H1 (cell line): ENCODE data around the gene COQ10B. TPM values are rescaled to one million over a fixed set of nuclear protein-coding genes. Genes with fewer than 3 reads are reported as not detected.

Experiments used
- CTCF ChIA-PET: fragments of 300-600 bp; sonication (Branson Sonifier 250); formaldehyde crosslinking; loops from one replicate; lab custom pipeline; 2021; ENCODE audit not compliant: partially characterized antibody; lab: Charles Lee
- POLR2A ChIA-PET: fragments of 300-600 bp; sonication (Branson Sonifier 250); formaldehyde crosslinking; loops from one replicate; lab custom pipeline; 2021; ENCODE audit warnings: inconsistent platforms; ENCODE audit not compliant: partially characterized antibody; lab: Charles Lee
- DNase-seq, 2 experiments: peaks; one replicate each; pipeline versions ENCODE4 v3.0.0 to v3.0.0-alpha.2; 2010 to 2022; ENCODE audit warnings: low spot score in 2 of 2, low read depth in 1 of 2, mixed read lengths in 1 of 2
- FAIRE-seq: peaks from 2 replicates; lab custom pipeline; 2011; peaks lifted over from hg19 to GRCh38; lab: Jason Lieb, UNC
- H2AFZ ChIP-seq: 2 replicates; pipeline ENCODE4 v1.8.1; 2012; ENCODE audit warnings: low read length, inconsistent platforms
- H2AK5ac ChIP-seq: 2 replicates; pipeline ENCODE4 v1.6.1; 2013; ENCODE audit warnings: low read depth, low read length
- H2BK120ac ChIP-seq: replicated peaks from 2 replicates; pipeline ENCODE3; 2013; ENCODE audit warnings: low read depth, low read length, inconsistent platforms
- H2BK12ac ChIP-seq: 2 replicates; pipeline ENCODE4 v1.6.1; 2013; ENCODE audit warnings: low read depth, low read length
- H2BK15ac ChIP-seq: 2 replicates; pipeline ENCODE4 v1.6.1; 2013; ENCODE audit warnings: low read length
- H2BK20ac ChIP-seq: 2 replicates; pipeline ENCODE4 v1.6.1; 2013; ENCODE audit warnings: low read length
- H2BK5ac ChIP-seq: 2 replicates; pipeline ENCODE4 v1.6.1; 2013; ENCODE audit warnings: low read depth, low read length
- H3K14ac ChIP-seq: 2 replicates; pipeline ENCODE4 v1.6.1; 2013; ENCODE audit warnings: inconsistent platforms; ENCODE audit not compliant: insufficient read length
- H3K18ac ChIP-seq: 2 replicates; pipeline ENCODE4 v1.6.1; 2013; ENCODE audit warnings: low read length; ENCODE audit errors: extremely low read depth
- H3K23ac ChIP-seq: 2 replicates; pipeline ENCODE4 v1.6.1; 2013; ENCODE audit warnings: inconsistent platforms; ENCODE audit not compliant: insufficient read length
- H3K23me2 ChIP-seq: 2 replicates; pipeline ENCODE4 v1.6.1; 2013; ENCODE audit warnings: low read depth, low read length
- H3K27ac ChIP-seq: 2 replicates; pipeline ENCODE4 v1.6.1; 2011; ENCODE audit warnings: low read depth, low read length, inconsistent platforms
- H3K27me3 ChIP-seq, 4 experiments: replicated peaks in 1 of 4; 1 replicate in 1 of 4; 2 replicates in 3 of 4; pipeline versions ENCODE4 v1.6.1 to v1.8.1; 2011 to 2013; ENCODE audit warnings: low read length in 3 of 4, mild to moderate bottlenecking in 3 of 4, inconsistent platforms in 2 of 4, mixed read lengths in 2 of 4, moderate library complexity in 1 of 4; ENCODE audit not compliant: control insufficient read depth in 3 of 4, insufficient read depth in 3 of 4; ENCODE audit errors: extremely low read depth in 1 of 4
- H3K36me3 ChIP-seq, 4 experiments: 2 replicates each; pipeline versions ENCODE4 v1.6.1 to v1.8.1; 2011 to 2013; ENCODE audit warnings: mild to moderate bottlenecking in 4 of 4, low read length in 3 of 4, moderate library complexity in 2 of 4, control low read depth in 1 of 4, inconsistent platforms in 1 of 4; ENCODE audit not compliant: insufficient read depth in 4 of 4, control insufficient read depth in 2 of 4
- H3K4ac ChIP-seq: replicated peaks from 2 replicates; pipeline ENCODE3; 2013; ENCODE audit warnings: low read length, low read depth, mixed read lengths, inconsistent platforms; ENCODE audit not compliant: insufficient read length
- H3K4me1 ChIP-seq, 4 experiments: replicated peaks in 1 of 4; 1 replicate in 1 of 4; 2 replicates in 3 of 4; pipeline versions ENCODE4 v1.6.1 to v1.8.1; 2011 to 2013; ENCODE audit warnings: low read length in 3 of 4, inconsistent platforms in 2 of 4, mixed read lengths in 1 of 4; ENCODE audit not compliant: insufficient read depth in 4 of 4, control insufficient read depth in 3 of 4
- H3K4me2 ChIP-seq, 2 experiments: 2 replicates each; pipeline versions ENCODE4 v1.6.1 to v1.8.1; 2011 to 2013; ENCODE audit warnings: low read depth in 2 of 2, low read length in 2 of 2, control low read depth in 1 of 2, inconsistent platforms in 1 of 2, mild to moderate bottlenecking in 1 of 2; ENCODE audit not compliant: insufficient read depth in 1 of 2
- H3K4me3 ChIP-seq, 4 experiments: fragments of 200-600, 300-600 bp in 1 of 4; sonication (generic), shearing (Covaris generic), sonication (Bioruptor Twin) in 1 of 4; 2 replicates each; pipeline versions ENCODE4 v1.5.1 to v1.8.1; 2011 to 2016; ENCODE audit warnings: low read length in 4 of 4, low read depth in 3 of 4, control low read depth in 2 of 4, inconsistent platforms in 2 of 4, mild to moderate bottlenecking in 2 of 4, mixed read lengths in 1 of 4, moderate library complexity in 1 of 4; ENCODE audit not compliant: insufficient read depth in 2 of 4; ENCODE audit errors: extremely low read depth in 1 of 4
- H3K56ac ChIP-seq: replicated peaks from 2 replicates; pipeline ENCODE3; 2013; ENCODE audit warnings: low read depth, mild to moderate bottlenecking, mixed read lengths, low read length, inconsistent platforms; ENCODE audit not compliant: insufficient read length
- H3K79me1 ChIP-seq: 2 replicates; pipeline ENCODE4 v1.6.1; 2013; ENCODE audit warnings: low read depth, low read length, control low read depth
- H3K79me2 ChIP-seq, 2 experiments: 2 replicates each; pipeline versions ENCODE4 v1.6.1 to v1.8.1; 2012 to 2013; ENCODE audit warnings: low read length in 2 of 2, mild to moderate bottlenecking in 2 of 2, inconsistent platforms in 1 of 2; ENCODE audit not compliant: insufficient read depth in 2 of 2, control insufficient read depth in 1 of 2
- H3K9ac ChIP-seq, 4 experiments: replicated peaks in 1 of 4; 1 replicate in 1 of 4; 2 replicates in 3 of 4; pipeline versions ENCODE4 v1.6.1 to v1.8.1; 2011 to 2013; ENCODE audit warnings: low read depth in 3 of 4, low read length in 3 of 4, control low read depth in 2 of 4, mild to moderate bottlenecking in 2 of 4, moderate library complexity in 2 of 4, inconsistent platforms in 1 of 4; ENCODE audit errors: extremely low read depth in 1 of 4
- H3K9me3 ChIP-seq, 2 experiments: 2 replicates each; pipeline versions ENCODE4 v1.6.1 to v1.8.1; 2012 to 2013; ENCODE audit warnings: mild to moderate bottlenecking in 2 of 2, moderate library complexity in 2 of 2, control low read depth in 1 of 2, inconsistent platforms in 1 of 2, low read depth in 1 of 2, low read length in 1 of 2, mixed read lengths in 1 of 2; ENCODE audit not compliant: insufficient read depth in 2 of 2
- H4K20me1 ChIP-seq, 2 experiments: replicated peaks in 1 of 2; 2 replicates each; pipeline versions ENCODE3 to v1.8.1; 2011 to 2013; ENCODE audit warnings: inconsistent platforms in 2 of 2, low read length in 2 of 2, mild to moderate bottlenecking in 1 of 2; ENCODE audit not compliant: insufficient read depth in 2 of 2, control insufficient read depth in 1 of 2
- H4K5ac ChIP-seq: 2 replicates; pipeline ENCODE4 v1.6.1; 2013; ENCODE audit warnings: low read length, low read depth, mixed read lengths, inconsistent platforms; ENCODE audit not compliant: insufficient read length
- H4K8ac ChIP-seq: 2 replicates; pipeline ENCODE4 v1.8.0; 2013; ENCODE audit warnings: mild to moderate bottlenecking, moderate library complexity, low read length, inconsistent platforms; ENCODE audit not compliant: insufficient read depth; ENCODE audit errors: extremely low read depth
- H4K91ac ChIP-seq: replicated peaks from 2 replicates; pipeline ENCODE3; 2013; ENCODE audit warnings: low read length, mixed read lengths, inconsistent platforms; ENCODE audit not compliant: insufficient read length
- ASH2L ChIP-seq: fragments of 200-600, 300-600 bp; sonication (generic); IDR thresholded peaks from one replicate; pipeline ENCODE4 v1.7.1; 2017; ENCODE audit warnings: low read length
- JUN ChIP-seq: IDR thresholded peaks from 2 replicates; pipeline ENCODE4 v1.6.1; 2011; ENCODE audit warnings: low read depth, mild to moderate bottlenecking, improper control_type of control experiment, low read length
- RBBP5 ChIP-seq: IDR thresholded peaks from 2 replicates; pipeline ENCODE4 v1.7.1; 2012; ENCODE audit warnings: low read depth, mild to moderate bottlenecking, inconsistent platforms, low read length, moderate library complexity, borderline replicate concordance
- SRF ChIP-seq: IDR thresholded peaks from 2 replicates; pipeline ENCODE4 v1.6.1; 2011; ENCODE audit warnings: mild to moderate bottlenecking, low read depth, low read length, moderate library complexity
- SUZ12 ChIP-seq: fragments of 200-600 bp; sonication (generic); IDR thresholded peaks from 2 replicates; pipeline ENCODE4 v1.6.1; 2012; ENCODE audit warnings: mild to moderate bottlenecking, inconsistent platforms, low read length, moderate library complexity, mixed read lengths
- WGBS, 2 experiments: shearing (Covaris generic) in 1 of 2; methylation state at CpG; one replicate each; pipeline versions ENCODE4 v1.1.6 to v1.1.7; 2013 to 2015; ENCODE audit warnings: low lambda C conversion rate in 2 of 2, mixed read lengths in 2 of 2, inconsistent platforms in 1 of 2, low coverage in 1 of 2, missing lambda C conversion rate in 1 of 2; ENCODE audit not compliant: insufficient replicate concordance in 2 of 2, insufficient coverage in 1 of 2, insufficient read length in 1 of 2; ENCODE audit errors: extremely low coverage in 1 of 2, missing lambda C conversion rate in 1 of 2; 5-methylcytosine and 5-hydroxymethylcytosine counted together
- polyA plus RNA-seq, 7 experiments: library from polyadenylated mRNA; depleted of rRNA in 3 of 7; stranded (reverse) in 5 of 7; unstranded in 2 of 7; fragments of >200 nt in 5 of 7; fragments of 200-250 nt in 2 of 7; gene quantifications; 1 replicate in 5 of 7; 2 replicates in 1 of 7; 4 replicates in 1 of 7; pipeline versions ENCODE4 v1.2.1 to v1.2.3, GENCODE V29; 2011 to 2013; ENCODE audit warnings: missing spikeins in 2 of 7, mixed read lengths in 2 of 7
- total RNA-seq: library from RNA; stranded (reverse); fragmentation: NEBNext Ultra II Directional; extraction: Animal tissue kit (Norgen Biotek cat#: 25700); gene quantifications from 2 replicates; pipeline ENCODE4 v1.2.1, GENCODE V29; 2021

The COQ10B gene
- total and polyA plus RNA-seq, 2 of the 8 experiments (the other 6 are each of a cell fraction or from before 2014, with no cell fraction given): 1.9 to 17.3 TPM

GRCh38 chr2:197514754-197515153, 61.4 kb downstream of the COQ10B start:
- WGBS, 2 experiments: 67% methylated on average over 3 of the region's 3 CpGs; no CpG with 5 or more reads in 1 of the 2 experiments
- H3K18ac ChIP-seq: no peak overlapping the region
- no peak overlapping the region for H3K14ac ChIP-seq
- H3K23me2 ChIP-seq: peaks cover 8% of the 10 kb centered on the region
- peaks cover 0 to 38% of the 10 kb centered on the region in 2 experiments; a peak in 3 of 4 replicates for H3K79me2 ChIP-seq
- no peak overlapping the region for H4K8ac ChIP-seq
- no peaks in the 10 kb centered on the region for H3K79me1 ChIP-seq
- no peak overlapping the region for H2BK20ac ChIP-seq
- FAIRE-seq: no peak
- TF ChIP-seq SUZ12 (no peak), RBBP5 (no peak), JUN (no peak), SRF (no peak), ASH2L (no peak)
- no peaks in the 10 kb centered on the region for H3K9me3 ChIP-seq
- no peak for DNase-seq
- peaks cover 0 to 9% (median 5%) of the 10 kb centered on the region in 4 experiments; a peak in 5 of 7 replicates for H3K4me1 ChIP-seq
- H3K4ac ChIP-seq: no peak overlapping the region
- H4K91ac ChIP-seq: no peak overlapping the region
- H4K5ac ChIP-seq: no peak overlapping the region
- H2BK15ac ChIP-seq: no peak overlapping the region
- H2BK12ac ChIP-seq: no peak overlapping the region
- no peaks in the 10 kb centered on the region for H3K36me3 ChIP-seq
- H3K56ac ChIP-seq: no peak overlapping the region
- no peak overlapping the region for H2BK5ac ChIP-seq
- peak overlapping the region in 3 of 4 experiments; percentile 75 to 96 (median 95); a peak in 3 of 8 replicates for H3K4me3 ChIP-seq
- ChIA-PET CTCF (no interaction called here), POLR2A (interaction anchor here (0.8 to 6.6 kb wide), 9 partner anchors 9 to 82 kb away, joined by 3 to 130 read pairs (median 5); partner anchors contain the start of genes HSPD1, HSPE1 and SF3B1)
- H3K27me3 ChIP-seq: no peaks in the 10 kb centered on the region
- no peak overlapping the region for H3K9ac ChIP-seq
- no peaks in the 10 kb centered on the region for H4K20me1 ChIP-seq
- H3K4me2 ChIP-seq: peak overlapping the region; percentile 86
- no peak overlapping the region for H2AK5ac ChIP-seq
- no peak overlapping the region for H2BK120ac ChIP-seq
- H3K27ac ChIP-seq: no peak overlapping the region
- no peak overlapping the region for H3K23ac ChIP-seq
- no peak overlapping the region for H2AFZ ChIP-seq
